GM23338 (cell line): ENCODE results near the gene CTTNBP2.
"Not testable (repeated sequence)": the region's sequence is repeated elsewhere in the genome, so short reads cannot be mapped to it uniquely, and the experiment has no call there.

Experiments
- CREB1 ChIP-seq: fragments of 250-450 bp; sonication (Bioruptor Pico); IDR thresholded peaks from 2 replicates; pipeline ENCODE4 v1.5.0; 2020; ENCODE audit warnings: low read depth, mild to moderate bottlenecking, moderate library complexity
- CTCF ChIP-seq, 2 experiments: fragments of 200-600 bp in 1 of 2; sonication (generic) in 1 of 2; conservative IDR thresholded peaks; 2 replicates each; pipeline versions ENCODE4 v1.5.1 to v1.6.1; 2016 to 2017; ENCODE audit warnings: antibody characterized with exemption in 2 of 2, low read depth in 2 of 2, mild to moderate bottlenecking in 2 of 2, moderate library complexity in 1 of 2
- ETS1 ChIP-seq: IDR thresholded peaks from 2 replicates; pipeline ENCODE4 v1.6.1; 2016; ENCODE audit warnings: antibody characterized with exemption
- EZH2 ChIP-seq: fragments of 200-600 bp; sonication (generic); IDR thresholded peaks from one replicate; pipeline ENCODE4 v1.8.0; 2017; ENCODE audit warnings: antibody characterized with exemption, mild to moderate bottlenecking, low read depth; ENCODE audit not compliant: unreplicated experiment
- EZH2phosphoT487 ChIP-seq: fragments of 200-600 bp; sonication (generic); IDR thresholded peaks from one replicate; pipeline ENCODE4 v1.8.1; 2018; ENCODE audit warnings: antibody characterized with exemption; ENCODE audit not compliant: unreplicated experiment
- JUNB ChIP-seq: IDR thresholded peaks from one replicate; pipeline ENCODE4 v1.6.1; 2016; ENCODE audit warnings: antibody characterized with exemption; ENCODE audit not compliant: unreplicated experiment
- NANOG ChIP-seq: IDR thresholded peaks from 2 replicates; pipeline ENCODE4 v1.6.1; 2016; ENCODE audit warnings: antibody characterized with exemption, borderline replicate concordance
- POLR2AphosphoS5 ChIP-seq: IDR thresholded peaks from 2 replicates; pipeline ENCODE4 v1.6.1; 2016; ENCODE audit warnings: antibody characterized with exemption, low read depth
- REST ChIP-seq: IDR thresholded peaks from one replicate; pipeline ENCODE4 v1.6.1; 2018; ENCODE audit warnings: antibody characterized with exemption; ENCODE audit not compliant: unreplicated experiment
- STAT1 ChIP-seq: IDR thresholded peaks from one replicate; pipeline ENCODE4 v1.6.1; 2016; ENCODE audit warnings: antibody characterized with exemption; ENCODE audit not compliant: unreplicated experiment
- TF ChIP-seq, protein P1 (sequence below): fragments of 250-450 bp; sonication (Bioruptor Pico); IDR thresholded peaks from 2 replicates; pipeline ENCODE4 v1.5.0; 2020; ENCODE audit warnings: mild to moderate bottlenecking, moderate library complexity

DNA sequence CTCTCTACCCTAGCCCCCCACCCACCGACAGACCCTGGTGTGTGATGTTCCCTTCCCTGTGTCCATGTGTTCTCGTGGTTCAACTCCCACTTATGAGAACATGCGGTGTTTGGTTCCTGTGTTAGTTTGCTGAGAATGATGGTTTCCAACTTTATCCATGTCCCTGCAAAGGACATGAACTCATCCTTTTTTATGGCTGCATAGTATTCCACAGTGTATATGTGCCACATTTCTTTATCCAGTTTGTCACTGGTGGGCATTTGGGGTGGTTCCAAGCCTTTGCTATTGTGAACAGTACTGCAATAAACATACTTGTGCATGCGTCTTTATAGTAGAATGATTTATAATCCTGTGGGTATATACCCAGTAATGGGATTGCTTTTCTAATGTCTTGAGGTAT, 165.1 kb downstream of the CTTNBP2 start:
- not testable (repeated sequence) for TF ChIP-seq CTCF (conservative IDR thresholded peaks at IDR 0.05; ENCODE audit: low read depth in 2 of 2); EZH2; POLR2AphosphoS5; REST; STAT1; JUNB; NANOG; EZH2phosphoT487; ETS1; CREB1 (CRISPR knock-in tag)
- TF ChIP-seq, protein P1, sequence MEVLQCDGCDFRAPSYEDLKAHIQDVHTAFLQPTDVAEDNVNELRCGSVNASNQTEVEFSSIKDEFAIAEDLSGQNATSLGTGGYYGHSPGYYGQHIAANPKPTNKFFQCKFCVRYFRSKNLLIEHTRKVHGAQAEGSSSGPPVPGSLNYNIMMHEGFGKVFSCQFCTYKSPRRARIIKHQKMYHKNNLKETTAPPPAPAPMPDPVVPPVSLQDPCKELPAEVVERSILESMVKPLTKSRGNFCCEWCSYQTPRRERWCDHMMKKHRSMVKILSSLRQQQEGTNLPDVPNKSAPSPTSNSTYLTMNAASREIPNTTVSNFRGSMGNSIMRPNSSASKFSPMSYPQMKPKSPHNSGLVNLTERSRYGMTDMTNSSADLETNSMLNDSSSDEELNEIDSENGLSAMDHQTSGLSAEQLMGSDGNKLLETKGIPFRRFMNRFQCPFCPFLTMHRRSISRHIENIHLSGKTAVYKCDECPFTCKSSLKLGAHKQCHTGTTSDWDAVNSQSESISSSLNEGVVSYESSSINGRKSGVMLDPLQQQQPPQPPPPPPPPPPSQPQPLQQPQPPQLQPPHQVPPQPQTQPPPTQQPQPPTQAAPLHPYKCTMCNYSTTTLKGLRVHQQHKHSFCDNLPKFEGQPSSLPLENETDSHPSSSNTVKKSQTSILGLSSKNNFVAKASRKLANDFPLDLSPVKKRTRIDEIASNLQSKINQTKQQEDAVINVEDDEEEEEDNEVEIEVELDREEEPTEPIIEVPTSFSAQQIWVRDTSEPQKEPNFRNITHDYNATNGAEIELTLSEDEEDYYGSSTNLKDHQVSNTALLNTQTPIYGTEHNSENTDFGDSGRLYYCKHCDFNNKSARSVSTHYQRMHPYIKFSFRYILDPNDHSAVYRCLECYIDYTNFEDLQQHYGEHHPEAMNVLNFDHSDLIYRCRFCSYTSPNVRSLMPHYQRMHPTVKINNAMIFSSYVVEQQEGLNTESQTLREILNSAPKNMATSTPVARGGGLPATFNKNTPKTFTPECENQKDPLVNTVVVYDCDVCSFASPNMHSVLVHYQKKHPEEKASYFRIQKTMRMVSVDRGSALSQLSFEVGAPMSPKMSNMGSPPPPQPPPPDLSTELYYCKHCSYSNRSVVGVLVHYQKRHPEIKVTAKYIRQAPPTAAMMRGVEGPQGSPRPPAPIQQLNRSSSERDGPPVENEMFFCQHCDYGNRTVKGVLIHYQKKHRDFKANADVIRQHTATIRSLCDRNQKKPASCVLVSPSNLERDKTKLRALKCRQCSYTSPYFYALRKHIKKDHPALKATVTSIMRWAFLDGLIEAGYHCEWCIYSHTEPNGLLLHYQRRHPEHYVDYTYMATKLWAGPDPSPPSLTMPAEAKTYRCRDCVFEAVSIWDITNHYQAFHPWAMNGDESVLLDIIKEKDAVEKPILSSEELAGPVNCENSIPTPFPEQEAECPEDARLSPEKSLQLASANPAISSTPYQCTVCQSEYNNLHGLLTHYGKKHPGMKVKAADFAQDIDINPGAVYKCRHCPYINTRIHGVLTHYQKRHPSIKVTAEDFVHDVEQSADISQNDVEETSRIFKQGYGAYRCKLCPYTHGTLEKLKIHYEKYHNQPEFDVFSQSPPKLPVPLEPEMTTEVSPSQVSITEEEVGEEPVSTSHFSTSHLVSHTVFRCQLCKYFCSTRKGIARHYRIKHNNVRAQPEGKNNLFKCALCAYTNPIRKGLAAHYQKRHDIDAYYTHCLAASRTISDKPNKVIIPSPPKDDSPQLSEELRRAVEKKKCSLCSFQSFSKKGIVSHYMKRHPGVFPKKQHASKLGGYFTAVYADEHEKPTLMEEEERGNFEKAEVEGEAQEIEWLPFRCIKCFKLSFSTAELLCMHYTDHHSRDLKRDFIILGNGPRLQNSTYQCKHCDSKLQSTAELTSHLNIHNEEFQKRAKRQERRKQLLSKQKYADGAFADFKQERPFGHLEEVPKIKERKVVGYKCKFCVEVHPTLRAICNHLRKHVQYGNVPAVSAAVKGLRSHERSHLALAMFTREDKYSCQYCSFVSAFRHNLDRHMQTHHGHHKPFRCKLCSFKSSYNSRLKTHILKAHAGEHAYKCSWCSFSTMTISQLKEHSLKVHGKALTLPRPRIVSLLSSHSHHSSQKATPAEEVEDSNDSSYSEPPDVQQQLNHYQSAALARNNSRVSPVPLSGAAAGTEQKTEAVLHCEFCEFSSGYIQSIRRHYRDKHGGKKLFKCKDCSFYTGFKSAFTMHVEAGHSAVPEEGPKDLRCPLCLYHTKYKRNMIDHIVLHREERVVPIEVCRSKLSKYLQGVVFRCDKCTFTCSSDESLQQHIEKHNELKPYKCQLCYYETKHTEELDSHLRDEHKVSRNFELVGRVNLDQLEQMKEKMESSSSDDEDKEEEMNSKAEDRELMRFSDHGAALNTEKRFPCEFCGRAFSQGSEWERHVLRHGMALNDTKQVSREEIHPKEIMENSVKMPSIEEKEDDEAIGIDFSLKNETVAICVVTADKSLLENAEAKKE (CRISPR knock-in tag): not testable (repeated sequence)
